ENCODE results near the gene UBE3C. TPM values are rescaled to one million over a fixed set of nuclear protein-coding genes. Genes with fewer than 3 reads are reported as not detected.

The UBE3C gene
- polyA plus RNA-seq, 1 donor, result 45.6 TPM

Other genes with a start within 250 kb of the UBE3C start
- gene LMBR1, start 245.7 kb upstream of the UBE3C start, polyA plus RNA-seq, result 29.3 TPM
- 21.2 TPM for gene NOM1, start 189.2 kb upstream of the UBE3C start, polyA plus RNA-seq
- gene MNX1, start 128.3 kb upstream of the UBE3C start, polyA plus RNA-seq, result 14.5 TPM
- 102 TPM for gene DNAJB6, start 198.1 kb downstream of the UBE3C start, polyA plus RNA-seq

Data from large intestine (tissue), 1 donor.